ENCODE results near the gene MED27. TPM values are rescaled to one million over a fixed set of nuclear protein-coding genes. Genes with fewer than 3 reads are reported as not detected.

The MED27 gene
- total and polyA plus RNA-seq, 12 donors: 8.0 to 20.7 (median 17.1) TPM

- no peak for ATAC-seq
- Histone ChIP-seq H3K4me1 (peaks cover 0 to 2% (median 0%) of the 10 kb centered on the region in 9 donors), H3K27ac (no peak overlapping the region), H3K9me3 (no peaks in the 10 kb centered on the region), H3K36me3 (no peaks in the 10 kb centered on the region), H3K4me3 (no peak overlapping the region), H3K27me3 (no peaks in the 10 kb centered on the region)
- intact Hi-C loops (cut with DNase I): loop anchor here in 1 of 10 donors (1.0 kb wide), 1 partner anchor 20 kb away; no protein-coding TSS in a partner anchor
- DNase-seq: no peak
- WGBS, 2 donors: 93 to 94% methylated on average over 18 of the region's 18 CpGs
- TF ChIP-seq CTCF (IDR thresholded peaks at IDR 0.05): no peak
Measured at GRCh38 chr9:131849391-131849790, 230.3 kb downstream of the MED27 start.

- no peaks in the 10 kb centered on the region for H3K9me3 ChIP-seq
- no peak for ATAC-seq
- no peaks in the 10 kb centered on the region for H3K4me1 ChIP-seq
- H3K4me3 ChIP-seq: no peak overlapping the region
- H3K27ac ChIP-seq: no peak overlapping the region
- intact Hi-C loops (cut with DNase I): loop anchor here in 1 of 10 donors (1.0 kb wide), 1 partner anchor 21 kb away; no protein-coding TSS in a partner anchor
- WGBS, 2 donors: 85 to 86% methylated on average over 35 of the region's 35 CpGs
- no peak for TF ChIP-seq CTCF (IDR thresholded peaks at IDR 0.05)
- no peak for DNase-seq
- no peaks in the 10 kb centered on the region for H3K36me3 ChIP-seq
- no peaks in the 10 kb centered on the region for H3K27me3 ChIP-seq
Measured at GRCh38 chr9:131848570-131849160, 231.0 kb downstream of the MED27 start.

- DNase-seq (no peak), ATAC-seq (no peak)
- no peak for TF ChIP-seq CTCF (IDR thresholded peaks at IDR 0.05)
- Histone ChIP-seq H3K36me3 (no peaks in the 10 kb centered on the region), H3K4me1 (no peaks in the 10 kb centered on the region), H3K27me3 (peaks cover 0 to under 1% (median 0%) of the 10 kb centered on the region in 7 donors), H3K27ac (no peak overlapping the region), H3K9me3 (no peaks in the 10 kb centered on the region), H3K4me3 (no peak overlapping the region)
- intact Hi-C loops (cut with DNase I): no loop called here
- WGBS, 2 donors: 88 to 94% methylated on average over 18 of the region's 18 CpGs
Measured at GRCh38 chr9:131847665-131848354, 231.9 kb downstream of the MED27 start.

- no peaks in the 10 kb centered on the region for H3K4me1 ChIP-seq
- H3K27ac ChIP-seq: no peak overlapping the region
- H3K36me3 ChIP-seq: no peaks in the 10 kb centered on the region
- H3K27me3 ChIP-seq: peaks cover 0 to 10% (median 0%) of the 10 kb centered on the region in 7 donors
- no peaks in the 10 kb centered on the region for H3K9me3 ChIP-seq
- DNase-seq: no peak
- H3K4me3 ChIP-seq: no peak overlapping the region
- intact Hi-C loops (cut with DNase I): no loop called here
- WGBS, 2 donors: 87 to 88% methylated on average over 29 of the region's 29 CpGs
- no peak for ATAC-seq
- no peak for TF ChIP-seq CTCF (IDR thresholded peaks at IDR 0.05)
Measured at GRCh38 chr9:131845305-131846298, 234.1 kb downstream of the MED27 start.

All from heart right ventricle (tissue), 16 donors.